ENCODE results near the gene HS3ST5. TPM values are rescaled to one million over a fixed set of nuclear protein-coding genes. Genes with fewer than 3 reads are reported as not detected.
A peak's percentile ranks its signal among the peaks of the same experiment; 100 is the strongest.
"Not testable (repeated sequence)": the region's sequence is repeated elsewhere in the genome, so short reads cannot be mapped to it uniquely, and the experiment has no call there.

HS3ST5 gene
- total and polyA plus RNA-seq, 8 donors = 0.05 to 2.2 TPM; not detected in 6

GRCh38 chr6:114315831-114316595 lies 26.8 kb downstream of the HS3ST5 start:
- no peaks in the 10 kb centered on the region for H3K27me3 ChIP-seq
- no peak overlapping the region for H3K27ac ChIP-seq
- no peaks in the 10 kb centered on the region for H3K9me3 ChIP-seq
- H3K4me1 ChIP-seq = no peaks in the 10 kb centered on the region
- intact Hi-C loops (cut with DNase I; ENCODE audit: low total_unique reads) = no loop called here
- 81 to 88% (median 82%) methylated on average over 5 of the region's 5 CpGs for WGBS, 5 donors
- H3K36me3 ChIP-seq = no peaks in the 10 kb centered on the region
- DNase-seq = no peak
- H3K4me3 ChIP-seq = no peak overlapping the region
- no peak for TF ChIP-seq POLR2A (IDR thresholded peaks at IDR 0.05)
- no peak for TF ChIP-seq CTCF (IDR thresholded peaks at IDR 0.05)
- TF ChIP-seq POLR2AphosphoS5 (IDR thresholded peaks at IDR 0.05) = no peak
- TF ChIP-seq EP300 (IDR thresholded peaks at IDR 0.05) = no peak

- H3K9me3 ChIP-seq, H3K4me3 ChIP-seq: not testable (repeated sequence)
- 95 to 98% (median 96%) methylated on average over 6 of the region's 6 CpGs for WGBS, 5 donors
These were observed 29.0 kb downstream of the HS3ST5 start for GRCh38 chr6:114313816-114314215.

GRCh38 chr6:114312931-114313330 lies 29.9 kb downstream of the HS3ST5 start:
- 70 to 96% (median 89%) methylated on average over 4 of the region's 4 CpGs for WGBS, 5 donors
- Histone ChIP-seq H3K4me1 (no peaks in the 10 kb centered on the region), H3K9me3 (no peaks in the 10 kb centered on the region), H3K27ac (no peak overlapping the region), H3K27me3 (no peaks in the 10 kb centered on the region), H3K36me3 (no peaks in the 10 kb centered on the region), H3K4me3 (no peak overlapping the region)
- DNase-seq = no peak
- intact Hi-C loops (cut with DNase I; ENCODE audit: low total_unique reads) = no loop called here
- TF ChIP-seq POLR2AphosphoS5 (IDR thresholded peaks at IDR 0.05) (no peak), POLR2A (IDR thresholded peaks at IDR 0.05) (no peak), CTCF (IDR thresholded peaks at IDR 0.05) (no peak), EP300 (IDR thresholded peaks at IDR 0.05) (no peak)

More at GRCh38 chr6:114313816-114314215, 29.0 kb downstream of the HS3ST5 start:
- H3K27me3 ChIP-seq; H3K27ac ChIP-seq; DNase-seq; H3K36me3 ChIP-seq; intact Hi-C loops (cut with DNase I; ENCODE audit: low total_unique reads); H3K4me1 ChIP-seq: not testable (repeated sequence)

DNA sequence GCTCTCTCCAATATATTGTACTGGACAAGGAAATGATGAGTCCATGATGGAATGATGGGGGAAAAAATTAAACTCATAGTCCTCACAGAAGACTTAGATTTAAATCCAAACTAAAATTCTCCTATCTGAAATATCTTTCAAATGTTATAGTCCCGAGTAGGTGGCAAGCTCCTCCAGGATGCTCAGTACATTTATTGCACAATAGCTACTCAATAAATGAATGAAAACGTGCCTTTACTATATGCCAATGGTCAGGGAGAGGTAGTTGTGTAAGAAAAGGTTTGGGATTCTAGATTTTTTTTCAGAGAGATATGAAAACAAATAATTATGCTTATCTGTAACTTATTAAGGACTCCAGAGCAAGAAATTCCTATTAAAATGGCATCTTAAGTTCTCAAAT lies 32.8 kb downstream of the HS3ST5 start:
- 26 to 60% (median 40%) methylated on average over 2 of the region's 2 CpGs for WGBS, 5 donors
- no peaks in the 10 kb centered on the region for H3K9me3 ChIP-seq
- H3K4me1 ChIP-seq = no peaks in the 10 kb centered on the region
- TF ChIP-seq CTCF (IDR thresholded peaks at IDR 0.05) = no peak
- no peak for TF ChIP-seq POLR2A (IDR thresholded peaks at IDR 0.05)
- no peak for TF ChIP-seq EP300 (IDR thresholded peaks at IDR 0.05)
- no peak for TF ChIP-seq POLR2AphosphoS5 (IDR thresholded peaks at IDR 0.05)
- no peak overlapping the region for H3K4me3 ChIP-seq
- DNase-seq = no peak
- no peaks in the 10 kb centered on the region for H3K36me3 ChIP-seq
- H3K27me3 ChIP-seq = no peaks in the 10 kb centered on the region
- no peak overlapping the region for H3K27ac ChIP-seq
- intact Hi-C loops (cut with DNase I; ENCODE audit: low total_unique reads) = no loop called here

DNA sequence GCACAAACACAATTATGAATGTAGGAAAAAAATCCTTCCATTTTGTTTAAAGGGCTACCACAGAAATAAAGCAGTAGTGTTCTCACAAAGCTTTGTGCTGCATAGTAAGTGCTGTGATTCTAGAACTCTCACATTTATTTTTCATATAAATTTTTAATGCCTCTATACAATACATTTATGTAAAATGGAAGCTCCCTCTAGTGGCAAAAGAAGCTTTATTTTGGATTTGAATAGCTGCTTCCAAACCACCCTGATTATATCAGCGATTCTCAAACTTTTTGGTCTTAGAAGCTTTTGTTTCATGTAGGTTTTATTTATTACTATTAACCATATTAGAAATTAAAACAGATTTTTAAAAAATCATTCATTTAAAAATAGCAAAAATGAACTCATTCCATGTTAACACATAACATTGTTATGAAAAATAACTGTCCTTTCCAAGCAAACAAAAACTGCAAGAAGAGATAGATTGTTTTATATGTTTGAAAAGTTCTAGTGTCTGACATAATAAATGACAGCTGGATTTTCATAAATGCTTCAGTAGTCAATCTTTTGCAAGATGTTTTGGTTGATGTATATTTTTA lies 38.4 kb downstream of the HS3ST5 start:
- Histone ChIP-seq H3K4me1 (no peaks in the 10 kb centered on the region), H3K9me3 (no peaks in the 10 kb centered on the region), H3K27ac (no peak overlapping the region), H3K36me3 (no peaks in the 10 kb centered on the region), H3K27me3 (no peaks in the 10 kb centered on the region), H3K4me3 (no peak overlapping the region)
- 57 to 78% (median 60%) methylated on average over 1 of the region's 1 CpG for WGBS, 5 donors
- intact Hi-C loops (cut with DNase I; ENCODE audit: low total_unique reads) = loop anchor here (10.0 kb wide), 1 partner anchor 200 kb away; no protein-coding TSS in a partner anchor
- no peak for TF ChIP-seq POLR2A (IDR thresholded peaks at IDR 0.05)
- peak in 2 of 7 experiments; percentile 31 to 33 for TF ChIP-seq CTCF (IDR thresholded peaks at IDR 0.05)
- peak in 1 of 2 donors; percentile 35 for DNase-seq

All from stomach (tissue), 9 donors.